GM12878 (cell line): Measurements from ENCODE around the gene MLST8. TPM values are rescaled to one million over a fixed set of nuclear protein-coding genes. Genes with fewer than 3 reads are reported as not detected.

Source experiments
- ATAC-seq: fragments of 200-7000 bp; cut with Tn5 transposase; 3 replicates; pipeline ENCODE4 v1.9.1; 2020; ENCODE audit warnings: mild to moderate bottlenecking, moderate library complexity
- BruUV-seq: library from RNA; stranded (reverse); fragments of 400-500 nt; replicated peaks from 2 replicates; lab custom pipeline; 2021; lab: Mats Ljungman, UMichigan
- CTCF ChIA-PET: fragments of 300-600 bp; sonication (Branson Sonifier 250); formaldehyde crosslinking; extraction: SDS; loops from one replicate; lab custom pipeline; 2021; ENCODE audit warnings: inconsistent platforms; lab: Yijun Ruan, JAX
- POLR2A ChIA-PET: fragments of 350-600 bp; formaldehyde crosslinking; extraction: SDS; loops from one replicate; lab custom pipeline; 2021; ENCODE audit warnings: inconsistent platforms; lab: Charles Lee
- RAD21 ChIA-PET: fragments of 300-600 bp; sonication (Branson Sonifier 250); formaldehyde crosslinking; loops from one replicate; lab custom pipeline; 2023; ENCODE audit warnings: antibody characterized with exemption; ENCODE audit not compliant: unreplicated experiment; lab: Charles Lee
- SMC1A ChIA-PET: fragments of 300-600 bp; sonication (Branson Sonifier 250); formaldehyde crosslinking; loops from one replicate; lab custom pipeline; 2023; ENCODE audit not compliant: unreplicated experiment, uncharacterized antibody; lab: Charles Lee
- DNase-seq: peaks from one replicate; pipeline ENCODE4 v3.0.0-alpha.2; 2011; ENCODE audit warnings: low read depth, low spot score
- FAIRE-seq: peaks from 3 replicates; lab custom pipeline; 2011; peaks lifted over from hg19 to GRCh38; lab: Jason Lieb, UNC
- H2AFZ ChIP-seq: 2 replicates; pipeline ENCODE4 v1.6.0; 2011; ENCODE audit warnings: low read depth, low read length, control low read depth; ENCODE audit not compliant: control insufficient read depth
- H3K27ac ChIP-seq: 2 replicates; pipeline ENCODE4 v1.5.1; 2011; ENCODE audit warnings: control low read depth; ENCODE audit not compliant: control insufficient read depth, insufficient read depth
- H3K27me3 ChIP-seq, 2 experiments: replicated peaks in 1 of 2; 2 replicates each; pipeline versions ENCODE4 v1.6.0 to v1.6.1; 2011; ENCODE audit warnings: low read length in 1 of 2; ENCODE audit not compliant: control insufficient read depth in 2 of 2, insufficient read depth in 2 of 2
- H3K36me3 ChIP-seq, 2 experiments: 2 replicates each; pipeline ENCODE4 v1.5.1; 2011; ENCODE audit warnings: low read length in 1 of 2; ENCODE audit not compliant: control insufficient read depth in 2 of 2, insufficient read depth in 2 of 2
- H3K4me1 ChIP-seq: 2 replicates; pipeline ENCODE4 v1.6.1; 2011; ENCODE audit warnings: mild to moderate bottlenecking, low read length, moderate library complexity, mixed read lengths; ENCODE audit not compliant: control insufficient read depth, insufficient read depth
- H3K4me2 ChIP-seq: 2 replicates; pipeline ENCODE4 v1.6.0; 2011; ENCODE audit warnings: control low read depth; ENCODE audit not compliant: control insufficient read depth, insufficient read depth
- H3K4me3 ChIP-seq: fragments of 200-600 bp; sonication (generic); 2 replicates; pipeline ENCODE4 v1.5.1; 2016
- H3K79me2 ChIP-seq: 2 replicates; pipeline ENCODE4 v1.6.0; 2011; ENCODE audit warnings: low read length; ENCODE audit not compliant: control insufficient read depth, insufficient read depth
- H3K9ac ChIP-seq: 2 replicates; pipeline ENCODE4 v1.8.0; 2011; ENCODE audit warnings: low read length, control low read depth, mixed read lengths; ENCODE audit not compliant: control insufficient read depth, insufficient read depth
- H3K9me3 ChIP-seq: replicated peaks from 3 replicates; pipeline ENCODE4 v1.5.1; 2011; ENCODE audit warnings: mild to moderate bottlenecking, low read length; ENCODE audit not compliant: control insufficient read depth, insufficient read depth
- H4K20me1 ChIP-seq: 2 replicates; pipeline ENCODE4 v1.6.0; 2011; ENCODE audit not compliant: control insufficient read depth, insufficient read depth
- CEBPB ChIP-seq, 2 experiments: fragments of 150-350 bp in 1 of 2; IDR thresholded peaks; 2 replicates each; pipeline ENCODE4 v1.6.1; 2012 to 2014; ENCODE audit warnings: low read depth in 2 of 2, low read length in 2 of 2, borderline replicate concordance in 1 of 2, inconsistent platforms in 1 of 2
- EGR1 ChIP-seq, 2 experiments: IDR thresholded peaks; 1 replicate in 1 of 2; 2 replicates in 1 of 2; pipeline ENCODE4 v1.6.1; 2011 to 2012; ENCODE audit warnings: low read depth in 2 of 2, low read length in 2 of 2, borderline replicate concordance in 1 of 2, mild to moderate bottlenecking in 1 of 2, moderate library complexity in 1 of 2
- EP300 ChIP-seq, 2 experiments: fragments of 150-350 bp in 1 of 2; IDR thresholded peaks; 2 replicates each; pipeline ENCODE4 v1.6.1; 2011 to 2012; ENCODE audit warnings: low read depth in 2 of 2, low read length in 2 of 2, borderline replicate concordance in 1 of 2, improper control_type of control experiment in 1 of 2, inconsistent platforms in 1 of 2; ENCODE audit not compliant: control insufficient read depth in 1 of 2
- HDAC6 ChIP-seq: fragments of 200-600 bp; sonication (generic); IDR thresholded peaks from one replicate; pipeline ENCODE4 v1.8.0; 2017; ENCODE audit warnings: antibody characterized with exemption; ENCODE audit not compliant: unreplicated experiment
- HDGF ChIP-seq: fragments of 450-650 bp; IDR thresholded peaks from 2 replicates; pipeline ENCODE4 v1.6.1; 2016; ENCODE audit warnings: antibody characterized with exemption
- NR2C2 ChIP-seq: IDR thresholded peaks from 2 replicates; pipeline ENCODE4 v1.6.1; 2011; ENCODE audit warnings: borderline replicate concordance, low read depth; ENCODE audit not compliant: control insufficient read depth, insufficient read length
- RBBP5 ChIP-seq: fragments of 200-600 bp; sonication (generic); conservative IDR thresholded peaks from 2 replicates; pipeline ENCODE4 v1.6.1; 2016
- SIN3A ChIP-seq: IDR thresholded peaks from 2 replicates; pipeline ENCODE4 v1.6.1; 2012; ENCODE audit warnings: low read depth, low read length, improper control_type of control experiment
- SKIL ChIP-seq: fragments of 450-650 bp; IDR thresholded peaks from 2 replicates; pipeline ENCODE4 v1.6.1; 2017; ENCODE audit warnings: mild to moderate bottlenecking, low read depth, inconsistent platforms; ENCODE audit not compliant: poor library complexity, severe bottlenecking
- TCF7 ChIP-seq: IDR thresholded peaks from 2 replicates; pipeline ENCODE4 v1.6.1; 2014; ENCODE audit warnings: antibody characterized with exemption, borderline replicate concordance
- WGBS: methylation state at CpG from one replicate; pipeline ENCODE4 v1.1.6; 2016; ENCODE audit warnings: low lambda C conversion rate; ENCODE audit not compliant: insufficient replicate concordance, insufficient coverage; ENCODE audit errors: missing lambda C conversion rate; 5-methylcytosine and 5-hydroxymethylcytosine counted together
- in situ Hi-C: fragments of 300-500 bp; cut with MboI; formaldehyde crosslinking; loops from 9 replicates; pipeline ENCODE4 v1.14.3; 2018; ENCODE audit warnings: mixed read lengths
- intact Hi-C: fragments of 100-400 bp; cut with micrococcal nuclease; formaldehyde crosslinking; loops from one replicate; pipeline ENCODE4 v1.14.2; 2022; ENCODE audit not compliant: unreplicated experiment
- polyA plus RNA-seq, 11 experiments: library from polyadenylated mRNA; depleted of rRNA in 4 of 11; unstranded in 6 of 11; stranded (reverse) in 5 of 11; fragments of >200 nt; fragmentation: Nextera tagmentation in 4 of 11; fragmentation: Illumina TruSeq in 1 of 11; extraction: Ambion mirVana in 4 of 11; extraction: Trizol in 1 of 11; gene quantifications; 1 replicate in 1 of 11; 2 replicates in 10 of 11; pipeline versions ENCODE4 v1.2.1 to v1.2.3, GENCODE V29; 2011 to 2016; ENCODE audit warnings: inconsistent platforms in 2 of 11, missing spikeins in 2 of 11, low read depth in 1 of 11
- total RNA-seq, 4 experiments: library from RNA; depleted of rRNA in 3 of 4; stranded (reverse); fragments of >200 nt in 3 of 4; fragmentation: Illumina TruSeq in 1 of 4; extraction: Trizol in 1 of 4; gene quantifications; 2 replicates each; pipeline versions ENCODE4 v1.2.1 to v1.2.3, GENCODE V29; 2013 to 2021
- TF ChIP-seq, protein P1 (sequence below): IDR thresholded peaks from 2 replicates; pipeline ENCODE4 v1.6.1; 2012; ENCODE audit warnings: low read depth, low read length, improper control_type of control experiment

Gene MLST8
- total and polyA plus RNA-seq, 10 of the 15 experiments (the other 5 are each of a cell fraction or from before 2014, with no cell fraction given), result 1.0 to 114 (median 64.2) TPM

GRCh38 chr16:2158262-2158638 lies 47.0 kb upstream of the MLST8 start:
- ChIA-PET CTCF (interaction anchor here (1.5 kb wide), 1 partner anchor 18 kb away, joined by 4 read pairs; no protein-coding TSS in a partner anchor), POLR2A (no interaction called here), SMC1A (no interaction called here), RAD21 (no interaction called here)
- Histone ChIP-seq H3K36me3 (peaks cover 0 to 11% of the 10 kb centered on the region in 2 experiments; a peak in 2 of 4 replicates), H3K9ac (no peak overlapping the region), H3K4me1 (peaks cover 26% of the 10 kb centered on the region), H3K4me2 (peak overlapping the region; percentile 89), H2AFZ (no peak overlapping the region), H3K27me3 (no peaks in the 10 kb centered on the region), H3K4me3 (no peak overlapping the region), H3K27ac (no peak overlapping the region), H4K20me1 (no peaks in the 10 kb centered on the region), H3K79me2 (peaks cover 86% of the 10 kb centered on the region), H3K9me3 (no peaks in the 10 kb centered on the region; the same call in 2 of the 3 replicates)
- no peak for TF ChIP-seq HDAC6
- TF ChIP-seq SIN3A, result no peak
- TF ChIP-seq EGR1 (IDR thresholded peaks at IDR 0.05; ENCODE audit: borderline replicate concordance in 1 of 2, low read depth in 2 of 2, low read length in 2 of 2), result no peak
- TF ChIP-seq HDGF, result no peak
- TF ChIP-seq NR2C2, result no peak
- no peak for TF ChIP-seq TCF7
- TF ChIP-seq, protein P1, sequence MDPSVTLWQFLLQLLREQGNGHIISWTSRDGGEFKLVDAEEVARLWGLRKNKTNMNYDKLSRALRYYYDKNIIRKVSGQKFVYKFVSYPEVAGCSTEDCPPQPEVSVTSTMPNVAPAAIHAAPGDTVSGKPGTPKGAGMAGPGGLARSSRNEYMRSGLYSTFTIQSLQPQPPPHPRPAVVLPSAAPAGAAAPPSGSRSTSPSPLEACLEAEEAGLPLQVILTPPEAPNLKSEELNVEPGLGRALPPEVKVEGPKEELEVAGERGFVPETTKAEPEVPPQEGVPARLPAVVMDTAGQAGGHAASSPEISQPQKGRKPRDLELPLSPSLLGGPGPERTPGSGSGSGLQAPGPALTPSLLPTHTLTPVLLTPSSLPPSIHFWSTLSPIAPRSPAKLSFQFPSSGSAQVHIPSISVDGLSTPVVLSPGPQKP, result no peak
- no peak for TF ChIP-seq RBBP5
- no peak for TF ChIP-seq EP300 (IDR thresholded peaks at IDR 0.05; ENCODE audit: borderline replicate concordance in 1 of 2, control insufficient read depth in 1 of 2, low read depth in 2 of 2, low read length in 2 of 2)
- no peak for TF ChIP-seq CEBPB (IDR thresholded peaks at IDR 0.05; ENCODE audit: borderline replicate concordance in 1 of 2, low read depth in 2 of 2, low read length in 2 of 2)
- no peak for TF ChIP-seq SKIL
- FAIRE-seq, result no peak
- intact Hi-C loops (loop anchor here (5.0 kb wide), 1 partner anchor 104 kb away; no protein-coding TSS in a partner anchor), in situ Hi-C loops (no loop called here)
- BruUV-seq, result no TSS peak
- DNase-seq, result no peak
- 87% methylated on average over 14 of the region's 15 CpGs for WGBS
- no peak for ATAC-seq
